Measurements from ENCODE around the gene CERT1.

Gene CERT1

GRCh38 chr5:75475364-75475763 is 36.1 kb downstream of the CERT1 start:
- DNase-seq (ENCODE audit: low read depth in 1 of 2, low spot score in 1 of 2) = no peak

GRCh38 chr5:75473463-75473862 is 38.0 kb downstream of the CERT1 start:
- DNase-seq (ENCODE audit: low read depth in 1 of 2, low spot score in 1 of 2) = no peak

- no peak for DNase-seq (ENCODE audit: low read depth in 1 of 2, low spot score in 1 of 2)
Measured at GRCh38 chr5:75472973-75473372, 38.5 kb downstream of the CERT1 start.

GRCh38 chr5:75471193-75471592 is 40.2 kb downstream of the CERT1 start:
- no peak for DNase-seq (ENCODE audit: low read depth in 1 of 2, low spot score in 1 of 2)

GRCh38 chr5:75469017-75469416 is 42.4 kb downstream of the CERT1 start:
- no peak for DNase-seq (ENCODE audit: low read depth in 1 of 2, low spot score in 1 of 2)

GRCh38 chr5:75468593-75468992 is 42.8 kb downstream of the CERT1 start:
- no peak for DNase-seq (ENCODE audit: low read depth in 1 of 2, low spot score in 1 of 2)

- DNase-seq (ENCODE audit: low read depth in 1 of 2, low spot score in 1 of 2) = no peak
Measured at GRCh38 chr5:75466006-75466716, 45.3 kb downstream of the CERT1 start.

GRCh38 chr5:75465480-75465879 is 45.9 kb downstream of the CERT1 start:
- DNase-seq (ENCODE audit: low read depth in 1 of 2, low spot score in 1 of 2) = no peak

- DNase-seq (ENCODE audit: low read depth in 1 of 2, low spot score in 1 of 2) = no peak
Measured at GRCh38 chr5:75463726-75464125, 47.7 kb downstream of the CERT1 start.

GRCh38 chr5:75461679-75462078 is 49.8 kb downstream of the CERT1 start:
- no peak for DNase-seq (ENCODE audit: low read depth in 1 of 2, low spot score in 1 of 2)

- no peak for DNase-seq (ENCODE audit: low read depth in 1 of 2, low spot score in 1 of 2)
Measured at GRCh38 chr5:75460942-75461610, 50.4 kb downstream of the CERT1 start.

GRCh38 chr5:75460532-75460931 is 50.9 kb downstream of the CERT1 start:
- DNase-seq (ENCODE audit: low read depth in 1 of 2, low spot score in 1 of 2) = no peak

GRCh38 chr5:75457691-75458090 is 53.7 kb downstream of the CERT1 start:
- no peak for DNase-seq (ENCODE audit: low read depth in 1 of 2, low spot score in 1 of 2)

- no peak for DNase-seq (ENCODE audit: low read depth in 1 of 2, low spot score in 1 of 2)
Measured at GRCh38 chr5:75457161-75457560, 54.3 kb downstream of the CERT1 start.

- DNase-seq (ENCODE audit: low read depth in 1 of 2, low spot score in 1 of 2) = no peak
Measured at GRCh38 chr5:75450069-75450468, 61.4 kb downstream of the CERT1 start.

GRCh38 chr5:75446068-75446467 is 65.4 kb downstream of the CERT1 start:
- no peak for DNase-seq (ENCODE audit: low read depth in 1 of 2, low spot score in 1 of 2)

- no peak for DNase-seq (ENCODE audit: low read depth in 1 of 2, low spot score in 1 of 2)
Measured at GRCh38 chr5:75441560-75441959, 69.9 kb downstream of the CERT1 start.

GRCh38 chr5:75439276-75439675 is 72.2 kb downstream of the CERT1 start:
- no peak for DNase-seq (ENCODE audit: low read depth in 1 of 2, low spot score in 1 of 2)

GRCh38 chr5:75438722-75439121 is 72.7 kb downstream of the CERT1 start:
- no peak for DNase-seq (ENCODE audit: low read depth in 1 of 2, low spot score in 1 of 2)

- DNase-seq (ENCODE audit: low read depth in 1 of 2, low spot score in 1 of 2) = no peak
Measured at GRCh38 chr5:75435096-75435495, 76.3 kb downstream of the CERT1 start.

GRCh38 chr5:75433814-75434506 is 77.5 kb downstream of the CERT1 start:
- DNase-seq (ENCODE audit: low read depth in 1 of 2, low spot score in 1 of 2) = no peak

- DNase-seq (ENCODE audit: low read depth in 1 of 2, low spot score in 1 of 2) = no peak
Measured at GRCh38 chr5:75414241-75414640, 97.2 kb downstream of the CERT1 start.
